Measurements from ENCODE around the gene SOX18. TPM values are rescaled to one million over a fixed set of nuclear protein-coding genes. Genes with fewer than 3 reads are reported as not detected.

The SOX18 gene
- total and polyA plus RNA-seq, 2 of the 13 experiments (the other 11 are each of a cell fraction or from before 2014, with no cell fraction given): 1.6 to 1.9 TPM

GRCh38 chr20:64081624-64081964, 32.2 kb upstream of the SOX18 start (continued):
- TF ChIP-seq ZGPAT (CRISPR knock-in tag; IDR thresholded peaks at IDR 0.05) (no peak), NFKB2 (CRISPR knock-in tag; IDR thresholded peaks at IDR 0.05; ENCODE audit: borderline replicate concordance) (peak; percentile 16; the same call in 1 of the 2 replicates), MAFG (CRISPR knock-in tag; IDR thresholded peaks at IDR 0.05) (no peak), ZNF687 (CRISPR knock-in tag; IDR thresholded peaks at IDR 0.05) (peak; percentile 21; the same call in 1 of the 2 replicates), ZNF331 (CRISPR knock-in tag; IDR thresholded peaks at IDR 0.05) (no peak), USF2 (IDR thresholded peaks at IDR 0.05; ENCODE audit: low read depth, low read length) (no peak), USF2 (CRISPR knock-in tag; IDR thresholded peaks at IDR 0.05; ENCODE audit: borderline replicate concordance) (no peak), ZXDC (CRISPR knock-in tag; IDR thresholded peaks at IDR 0.05) (no peak), ZNF281 (CRISPR knock-in tag; IDR thresholded peaks at IDR 0.05; ENCODE audit: borderline replicate concordance) (no peak), ZNF788 (CRISPR knock-in tag; IDR thresholded peaks at IDR 0.05; ENCODE audit: borderline replicate concordance) (0 out of 2 replicates have a peak, but pooled peaks have one; percentile 17), ZNF709 (CRISPR knock-in tag; IDR thresholded peaks at IDR 0.05) (no peak)

All from HepG2 (cell line).